Thyroid gland (tissue), 4 donors: Measurements from ENCODE around the gene ODAD3. TPM values are rescaled to one million over a fixed set of nuclear protein-coding genes. Genes with fewer than 3 reads are reported as not detected.
"Not testable (repeated sequence)": the region's sequence is repeated elsewhere in the genome, so short reads cannot be mapped to it uniquely, and the experiment has no call there.

Experiments used
- DNase-seq, 2 donors: peaks; one replicate each; pipeline ENCODE4 v3.0.0-alpha.2; 2019
- H3K27ac ChIP-seq, 3 donors: fragments of 200-600 bp; sonication (generic); 1 replicate in 2 of 3; 2 replicates in 1 of 3; pipeline ENCODE4 v1.5.1; 2016 to 2019; ENCODE audit warnings: mild to moderate bottlenecking in 1 of 3, moderate library complexity in 1 of 3
- H3K27me3 ChIP-seq: fragments of 200-600 bp; sonication (generic); one replicate; pipeline ENCODE4 v1.5.1; 2019
- H3K36me3 ChIP-seq, 2 donors: fragments of 200-600 bp; sonication (generic); one replicate each; pipeline ENCODE4 v1.5.1; 2016 to 2019
- H3K4me1 ChIP-seq, 2 donors: fragments of 200-600 bp; sonication (generic); one replicate each; pipeline ENCODE4 v1.5.1; 2017 to 2019
- H3K4me3 ChIP-seq, 3 donors: fragments of 200-600 bp; sonication (generic); replicated peaks in 1 of 3; 1 replicate in 2 of 3; 2 replicates in 1 of 3; pipeline ENCODE4 v1.5.1; 2016; ENCODE audit warnings: mild to moderate bottlenecking in 1 of 3
- H3K9me3 ChIP-seq: fragments of 200-600 bp; sonication (generic); one replicate; pipeline ENCODE4 v1.5.1; 2017
- POLR2A ChIP-seq, 2 donors: fragments of 450-650 bp; IDR thresholded peaks; one replicate each; pipeline ENCODE4 v1.6.1; 2017; ENCODE audit warnings: antibody characterized with exemption in 2 of 2, mild to moderate bottlenecking in 2 of 2, moderate library complexity in 1 of 2
- WGBS, 2 donors: methylation state at CpG; one replicate each; pipeline ENCODE4 v1.1.5; 2017; 5-methylcytosine and 5-hydroxymethylcytosine counted together
- intact Hi-C: fragments of 100-400 bp; cut with DNase I; formaldehyde crosslinking; loops from one replicate; pipeline ENCODE4 v1.15.1; 2023
- total RNA-seq, 4 donors: library from RNA; depleted of rRNA; stranded (reverse); fragments of >200 nt; gene quantifications; one replicate each; pipeline ENCODE4 v1.2.3, GENCODE V29; 2016
- TF ChIP-seq, protein P1 (sequence below), 6 experiments: fragments of 200-600 bp in 3 of 6; fragments of 450-650 bp in 3 of 6; sonication (generic) in 3 of 6; IDR thresholded peaks; one replicate each; pipeline ENCODE4 v1.5.1; 2016 to 2019; ENCODE audit warnings: antibody characterized with exemption in 6 of 6, mild to moderate bottlenecking in 2 of 6, inconsistent platforms in 1 of 6, moderate library complexity in 1 of 6

Gene ODAD3
- total RNA-seq, 4 donors from 2014 or later = 0.96 to 6.8 (median 3.8) TPM

DNA sequence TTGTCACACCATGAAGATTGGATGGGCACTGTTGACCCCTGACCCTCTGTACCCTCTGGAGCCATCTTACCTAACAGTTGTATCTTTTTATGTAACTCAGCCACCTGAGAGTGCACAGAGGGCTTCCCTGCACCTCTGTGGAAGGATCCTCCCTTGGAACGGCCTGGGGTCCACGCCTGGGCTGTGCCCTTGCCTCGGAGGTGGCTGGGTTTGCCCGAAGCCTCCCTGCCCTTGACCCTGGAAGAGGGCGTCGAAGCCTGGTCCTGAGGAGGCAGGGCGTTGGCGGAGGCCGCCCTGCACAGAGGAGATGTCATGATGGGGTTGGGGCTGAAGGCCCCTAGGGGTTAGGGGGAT, 241 bp downstream of the ODAD3 start:
- Histone ChIP-seq H3K9me3 (no peaks in the 10 kb centered on the region), H3K4me3 (no peak overlapping the region), H3K27ac (peak overlapping the region; percentile 16 to 80 (median 56)), H3K27me3 (no peaks in the 10 kb centered on the region), H3K36me3 (peaks cover 19 to 20% of the 10 kb centered on the region in 2 donors), H3K4me1 (peaks cover 15 to 16% of the 10 kb centered on the region in 2 donors)
- DNase-seq = no peak
- intact Hi-C loops = loop anchor here (5.0 kb wide), 1 partner anchor 52 kb away; the partner anchor contains the start of gene EPOR
- 20% methylated on average over 1 of the region's 9 CpGs; no CpG with 5 or more reads in 1 of the 2 donors for WGBS, 2 donors
- TF ChIP-seq, protein P1, sequence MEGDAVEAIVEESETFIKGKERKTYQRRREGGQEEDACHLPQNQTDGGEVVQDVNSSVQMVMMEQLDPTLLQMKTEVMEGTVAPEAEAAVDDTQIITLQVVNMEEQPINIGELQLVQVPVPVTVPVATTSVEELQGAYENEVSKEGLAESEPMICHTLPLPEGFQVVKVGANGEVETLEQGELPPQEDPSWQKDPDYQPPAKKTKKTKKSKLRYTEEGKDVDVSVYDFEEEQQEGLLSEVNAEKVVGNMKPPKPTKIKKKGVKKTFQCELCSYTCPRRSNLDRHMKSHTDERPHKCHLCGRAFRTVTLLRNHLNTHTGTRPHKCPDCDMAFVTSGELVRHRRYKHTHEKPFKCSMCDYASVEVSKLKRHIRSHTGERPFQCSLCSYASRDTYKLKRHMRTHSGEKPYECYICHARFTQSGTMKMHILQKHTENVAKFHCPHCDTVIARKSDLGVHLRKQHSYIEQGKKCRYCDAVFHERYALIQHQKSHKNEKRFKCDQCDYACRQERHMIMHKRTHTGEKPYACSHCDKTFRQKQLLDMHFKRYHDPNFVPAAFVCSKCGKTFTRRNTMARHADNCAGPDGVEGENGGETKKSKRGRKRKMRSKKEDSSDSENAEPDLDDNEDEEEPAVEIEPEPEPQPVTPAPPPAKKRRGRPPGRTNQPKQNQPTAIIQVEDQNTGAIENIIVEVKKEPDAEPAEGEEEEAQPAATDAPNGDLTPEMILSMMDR (IDR thresholded peaks at IDR 0.05) = no peak
- no peak for TF ChIP-seq POLR2A (IDR thresholded peaks at IDR 0.05)

DNA sequence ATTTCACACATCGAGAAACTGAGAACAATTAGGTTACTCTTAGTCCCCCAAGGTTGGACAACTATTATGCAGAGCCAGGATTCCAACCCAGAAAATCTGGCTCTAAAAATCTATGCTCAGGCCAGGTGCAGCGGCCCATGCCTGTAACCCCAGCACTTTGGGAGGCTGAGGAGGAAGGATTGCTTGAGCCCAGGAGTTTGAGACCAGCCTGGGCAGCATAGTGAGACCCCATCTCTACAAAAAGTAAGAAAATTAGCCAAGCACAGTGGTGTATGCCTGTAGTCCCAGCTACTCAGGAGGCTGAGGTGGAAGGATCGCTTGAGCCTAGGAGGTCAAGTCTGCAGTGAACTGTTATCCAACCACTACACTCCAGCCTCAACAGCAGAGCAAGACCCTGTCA, 1.4 kb downstream of the ODAD3 start:
- intact Hi-C loops, H3K9me3 ChIP-seq, H3K4me3 ChIP-seq, H3K27ac ChIP-seq, DNase-seq, H3K27me3 ChIP-seq: not testable (repeated sequence)
- peaks cover 15 to 16% of the 10 kb centered on the region in 2 donors for H3K4me1 ChIP-seq
- 97% methylated on average over 3 of the region's 3 CpGs for WGBS, 2 donors
- peaks cover 12 to 13% of the 10 kb centered on the region in 2 donors for H3K36me3 ChIP-seq

DNA sequence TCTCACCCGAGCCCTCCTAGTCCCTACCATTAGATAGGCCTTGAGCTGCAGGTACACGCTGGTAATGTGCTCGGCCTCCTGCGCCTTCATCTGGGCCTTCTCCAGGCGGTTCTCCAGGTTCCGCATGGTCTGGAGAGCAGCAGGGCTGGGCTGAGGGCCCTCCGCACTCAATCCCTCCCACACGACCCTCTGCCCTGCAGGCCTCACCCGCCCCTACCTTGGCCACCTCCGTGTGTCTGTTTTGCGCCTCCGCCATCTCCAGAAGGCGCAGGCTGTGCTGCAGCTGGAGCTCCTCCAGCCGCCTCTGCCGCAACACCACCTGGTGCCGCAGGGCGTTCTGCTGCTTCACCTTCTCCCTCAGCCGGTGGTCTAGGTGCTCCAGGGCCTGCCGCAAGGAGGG, 8.3 kb downstream of the ODAD3 start:
- 95 to 96% methylated on average over 17 to 18 of the region's 19 CpGs for WGBS, 2 donors
- no peak for DNase-seq
- TF ChIP-seq, protein P1 (IDR thresholded peaks at IDR 0.05) = no peak
- TF ChIP-seq POLR2A (IDR thresholded peaks at IDR 0.05) = no peak
- H3K36me3 ChIP-seq = no peaks in the 10 kb centered on the region
- H3K4me3 ChIP-seq = no peak overlapping the region
- no peak overlapping the region for H3K27ac ChIP-seq
- H3K4me1 ChIP-seq = peaks cover 0 to 24% of the 10 kb centered on the region in 2 donors
- H3K9me3 ChIP-seq = no peaks in the 10 kb centered on the region
- H3K27me3 ChIP-seq = no peaks in the 10 kb centered on the region
- intact Hi-C loops = no loop called here

DNA sequence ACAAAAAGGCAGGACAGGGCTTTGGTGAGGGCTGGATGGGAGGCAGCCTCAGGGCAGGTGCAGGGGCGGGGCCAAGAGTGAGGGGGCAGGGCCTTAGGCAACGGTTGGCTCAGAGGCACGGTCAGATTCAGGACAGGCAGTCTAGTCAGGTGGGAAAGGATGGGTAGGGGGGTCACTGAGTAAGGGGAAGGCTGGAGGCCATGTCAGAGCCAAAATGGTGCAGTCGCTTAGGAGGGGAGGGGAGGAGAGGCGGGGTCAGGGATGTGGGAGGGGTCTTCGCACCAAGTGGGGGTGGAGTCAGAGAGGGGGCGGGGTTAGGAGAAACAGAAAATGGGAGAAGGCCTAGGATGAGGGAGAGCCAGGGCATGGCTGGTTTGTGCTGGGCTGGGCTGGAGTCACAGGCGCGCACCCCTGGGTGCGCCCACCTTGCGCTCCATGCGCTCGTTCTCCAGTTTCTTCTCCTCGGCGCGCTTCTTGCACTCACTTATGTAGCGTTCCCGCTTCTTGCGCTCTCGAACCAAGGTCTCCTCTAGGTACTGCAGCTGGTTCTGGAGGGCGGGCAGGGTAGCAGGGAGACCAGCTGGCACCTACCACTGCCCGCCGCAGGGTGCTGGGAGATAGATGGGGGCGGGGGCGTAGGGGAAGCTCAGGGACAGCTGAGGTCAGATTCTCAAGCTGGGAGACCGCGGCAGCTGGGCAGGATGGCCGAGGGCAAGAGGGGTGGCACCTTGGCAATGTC, 9.0 kb downstream of the ODAD3 start:
- Histone ChIP-seq H3K9me3 (no peaks in the 10 kb centered on the region), H3K36me3 (no peaks in the 10 kb centered on the region), H3K27me3 (no peaks in the 10 kb centered on the region), H3K27ac (no peak overlapping the region), H3K4me3 (no peak overlapping the region), H3K4me1 (peaks cover 0 to 32% of the 10 kb centered on the region in 2 donors)
- intact Hi-C loops = no loop called here
- WGBS, 2 donors = 89 to 91% methylated on average over 24 to 28 of the region's 28 CpGs
- DNase-seq = no peak
- TF ChIP-seq, protein P1 (IDR thresholded peaks at IDR 0.05) = no peak
- TF ChIP-seq POLR2A (IDR thresholded peaks at IDR 0.05) = no peak

DNA sequence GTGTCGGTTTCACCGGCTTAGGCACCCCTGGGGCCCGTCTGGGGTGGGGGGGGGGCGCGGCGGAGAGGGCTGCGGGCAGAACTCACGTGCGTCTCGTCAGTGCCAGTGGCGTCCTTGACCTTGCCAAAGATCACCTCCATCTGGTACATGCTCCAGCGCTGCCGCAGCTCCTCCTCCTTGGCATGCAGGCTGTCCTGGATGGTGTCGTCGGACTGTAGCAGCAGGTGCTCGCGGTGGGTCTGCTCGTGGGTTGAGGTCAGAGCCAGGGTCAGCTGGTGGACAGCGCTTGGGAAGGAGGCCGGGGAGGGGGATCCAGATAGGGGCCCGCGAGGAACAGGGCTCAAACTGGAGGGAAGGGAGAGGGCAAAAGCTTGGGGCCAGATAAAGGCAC, 11.1 kb downstream of the ODAD3 start:
- intact Hi-C loops = no loop called here
- 7 to 15% methylated on average over 11 to 18 of the region's 22 CpGs for WGBS, 2 donors
- H3K9me3 ChIP-seq = no peaks in the 10 kb centered on the region
- TF ChIP-seq, protein P1 (IDR thresholded peaks at IDR 0.05) = no peak
- no peak for TF ChIP-seq POLR2A (IDR thresholded peaks at IDR 0.05)
- no peaks in the 10 kb centered on the region for H3K36me3 ChIP-seq
- DNase-seq = peak; percentile 78 to 83
- no peaks in the 10 kb centered on the region for H3K27me3 ChIP-seq
- H3K27ac ChIP-seq = no peak overlapping the region
- H3K4me3 ChIP-seq = no peak overlapping the region
- peaks cover 6 to 47% of the 10 kb centered on the region in 2 donors for H3K4me1 ChIP-seq
